GM12891 (cell line): ENCODE measurements around the gene GOSR2.

ENCODE experiments used
- DNase-seq: peaks from one replicate; pipeline ENCODE4 v3.0.0; 2011; ENCODE audit warnings: low spot score; ENCODE audit not compliant: insufficient read length
- FAIRE-seq: peaks from 2 replicates; lab custom pipeline; 2011; peaks lifted over from hg19 to GRCh38; lab: Jason Lieb, UNC
- PAX5 ChIP-seq: IDR thresholded peaks from 2 replicates; pipeline ENCODE4 v1.6.1; 2011; ENCODE audit warnings: low read length, moderate library complexity, mild to moderate bottlenecking; ENCODE audit not compliant: insufficient read depth, severe bottlenecking
- POLR2A ChIP-seq: IDR thresholded peaks from 2 replicates; pipeline ENCODE4 v1.6.1; 2011; ENCODE audit warnings: low read depth, low read length, control low read depth
- POLR2AphosphoS5 ChIP-seq: IDR thresholded peaks from 2 replicates; pipeline ENCODE4 v1.6.1; 2011; ENCODE audit warnings: low read depth, low read length, control low read depth
- POU2F2 ChIP-seq: IDR thresholded peaks from 2 replicates; pipeline ENCODE4 v1.6.1; 2011; ENCODE audit warnings: low read depth, mild to moderate bottlenecking, control low read depth, low read length, moderate library complexity
- SPI1 ChIP-seq: IDR thresholded peaks from 2 replicates; pipeline ENCODE4 v1.6.1; 2011; ENCODE audit warnings: low read depth, low read length, control low read depth
- TAF1 ChIP-seq: IDR thresholded peaks from 2 replicates; pipeline ENCODE4 v1.6.1; 2011; ENCODE audit warnings: low read depth, low read length, control low read depth

Gene GOSR2

DNA sequence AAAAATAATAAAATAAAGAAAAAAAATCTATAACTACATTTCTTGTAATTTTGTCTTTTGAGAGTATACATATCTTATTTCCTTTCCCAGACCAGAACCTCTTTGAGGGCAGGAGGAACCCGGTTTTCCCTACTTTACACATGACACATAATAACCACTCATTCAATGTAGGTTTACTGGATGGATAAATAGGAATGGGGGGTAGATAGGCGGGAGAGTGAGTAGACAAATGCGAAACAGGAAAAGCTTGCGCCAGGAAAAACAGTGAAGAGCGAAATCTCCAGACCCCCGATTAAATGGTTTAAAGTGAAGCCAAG lies 515 bp upstream of the GOSR2 start:
- DNase-seq (no peak), FAIRE-seq (no peak)
- TF ChIP-seq PAX5 = no peak
- TF ChIP-seq POLR2AphosphoS5 = no peak
- no peak for TF ChIP-seq SPI1
- no peak for TF ChIP-seq POU2F2
- TF ChIP-seq POLR2A = no peak
- TF ChIP-seq TAF1 = no peak

DNA sequence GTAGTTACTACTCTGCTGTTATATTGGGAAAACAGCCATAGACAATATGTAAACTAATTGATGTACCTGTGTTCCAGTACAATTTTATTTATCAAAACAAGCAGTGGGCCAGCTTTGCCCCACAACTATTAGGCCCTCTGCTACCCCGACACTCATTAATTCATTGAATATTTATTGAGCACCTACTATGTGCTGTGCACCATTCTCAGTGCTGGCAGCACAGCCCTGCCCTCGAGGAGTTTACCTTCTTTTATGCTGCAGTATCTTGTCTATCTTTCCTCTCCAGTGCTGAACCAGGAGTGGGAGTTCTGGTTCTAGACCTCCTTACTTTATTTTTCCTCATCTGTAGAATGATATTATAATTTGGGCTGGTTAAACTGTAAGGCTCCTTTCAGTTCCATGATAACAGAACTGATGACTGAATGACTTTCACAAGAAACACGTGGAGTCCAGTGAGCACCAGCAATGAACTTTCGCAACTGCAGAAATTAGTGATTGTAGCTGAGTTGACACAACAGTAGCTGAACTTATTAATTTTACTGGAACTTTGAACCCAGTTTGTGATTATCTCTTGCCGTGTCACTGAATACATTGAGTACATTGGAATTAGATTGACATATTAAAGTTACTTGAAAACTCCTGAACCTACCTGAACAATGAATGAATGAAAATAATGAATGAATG lies 2.4 kb downstream of the GOSR2 start:
- FAIRE-seq (no peak), DNase-seq (no peak)
- no peak for TF ChIP-seq POLR2A

DNA sequence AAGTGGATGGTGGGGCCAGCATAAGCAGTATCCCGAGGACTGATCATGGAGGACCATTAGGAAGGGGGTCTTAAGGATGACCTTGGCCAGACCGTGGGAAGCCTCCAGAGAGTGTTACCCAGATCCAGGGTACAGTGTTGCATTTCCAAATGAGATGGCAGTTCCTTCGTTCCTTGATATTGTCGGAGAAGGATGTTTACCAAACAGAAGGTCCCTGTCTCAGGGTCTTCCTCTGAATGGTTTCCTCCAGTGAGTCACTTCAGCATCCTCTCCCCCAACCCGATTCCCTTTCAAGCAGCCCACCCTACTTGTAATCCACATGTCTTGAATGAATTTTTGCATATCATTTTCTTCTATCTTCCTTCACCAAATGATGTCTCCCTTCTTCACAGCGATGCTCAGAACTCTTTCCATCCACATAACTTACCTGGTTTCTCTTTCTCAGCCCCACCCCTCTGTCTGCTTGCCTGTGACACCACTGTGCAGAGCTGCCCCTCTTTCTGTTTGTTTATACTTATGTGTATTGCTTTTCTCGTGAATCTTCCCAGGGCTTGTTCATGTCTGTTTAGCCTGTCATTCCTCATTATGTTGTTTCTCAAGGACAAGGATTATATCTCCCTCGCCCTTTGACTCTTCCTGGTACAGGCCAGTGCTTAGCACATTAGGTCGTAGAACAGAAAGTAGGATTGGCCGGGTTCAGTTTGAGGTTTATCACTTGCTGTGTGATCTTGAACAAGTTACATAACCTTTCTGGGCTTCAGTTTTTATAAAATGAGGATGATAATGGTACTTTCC lies 5.7 kb downstream of the GOSR2 start:
- FAIRE-seq (no peak), DNase-seq (no peak)
- TF ChIP-seq PAX5 (no peak), SPI1 (no peak), TAF1 (no peak), POLR2A (no peak), POLR2AphosphoS5 (no peak), POU2F2 (no peak)

DNA sequence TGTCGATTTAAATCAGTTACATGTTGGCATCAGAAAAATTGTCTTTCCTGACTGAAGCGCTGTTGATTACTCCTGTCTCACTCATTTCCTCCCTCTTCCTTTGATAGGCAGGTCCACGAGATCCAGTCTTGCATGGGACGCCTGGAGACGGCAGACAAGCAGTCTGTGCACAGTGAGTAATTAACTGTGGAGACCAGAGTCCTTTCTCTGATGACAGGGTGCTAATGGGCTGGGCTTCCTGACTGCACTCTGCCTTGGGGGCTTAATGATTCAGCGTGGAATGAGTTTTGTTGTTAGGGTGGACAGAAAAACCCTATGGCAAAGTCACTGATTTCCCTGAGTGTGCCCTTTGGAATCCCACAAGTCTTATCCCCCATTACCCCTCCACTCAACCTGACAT lies 6.5 kb downstream of the GOSR2 start:
- no peak for TF ChIP-seq TAF1
- no peak for TF ChIP-seq POU2F2
- no peak for TF ChIP-seq POLR2AphosphoS5
- no peak for TF ChIP-seq SPI1
- TF ChIP-seq PAX5 = no peak
- TF ChIP-seq POLR2A = no peak
- DNase-seq (no peak), FAIRE-seq (no peak)

DNA sequence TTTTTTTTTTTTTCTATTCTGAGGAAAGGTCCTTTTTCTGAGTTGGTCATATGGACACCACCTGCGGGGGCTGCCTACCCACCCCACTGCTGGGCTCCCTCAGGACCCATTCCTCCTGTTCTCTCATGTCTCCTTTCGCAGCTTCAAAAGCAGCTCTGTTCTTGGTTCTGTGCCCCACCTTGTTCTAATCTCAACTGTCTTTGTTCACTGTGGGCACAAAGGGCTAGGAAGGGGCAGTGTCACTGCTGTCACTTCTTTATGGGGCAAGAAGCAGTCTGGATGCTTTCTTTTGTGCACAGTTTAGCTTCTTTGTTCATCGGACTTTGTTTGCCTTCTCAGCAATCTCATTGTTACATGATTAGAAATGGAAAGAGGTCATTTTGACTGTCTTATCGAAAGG lies 7.1 kb downstream of the GOSR2 start:
- TF ChIP-seq POLR2AphosphoS5 (no peak), POU2F2 (no peak), SPI1 (no peak), TAF1 (no peak)
- DNase-seq (no peak), FAIRE-seq (no peak)

DNA sequence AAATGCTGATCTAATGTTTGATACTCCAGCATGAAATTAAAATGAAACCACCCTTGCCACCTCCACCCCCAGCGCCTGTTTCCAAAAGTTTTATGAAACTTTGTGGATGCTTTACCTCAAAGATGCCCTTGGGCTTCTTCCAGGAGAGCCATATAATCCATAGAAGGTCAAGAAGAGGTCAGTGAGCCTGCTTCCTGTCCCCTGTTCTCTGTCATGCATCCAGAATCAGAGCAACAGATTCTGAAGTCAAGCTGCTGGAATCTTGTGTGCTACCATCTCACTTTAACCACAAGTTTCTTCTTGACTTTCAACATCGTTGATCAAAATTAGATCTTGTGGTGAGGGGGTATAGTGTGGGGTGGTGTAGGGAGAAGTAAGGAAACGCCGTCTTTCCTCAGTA lies 8.6 kb downstream of the GOSR2 start:
- no peak for TF ChIP-seq POU2F2
- FAIRE-seq = no peak
- DNase-seq = no peak

DNA sequence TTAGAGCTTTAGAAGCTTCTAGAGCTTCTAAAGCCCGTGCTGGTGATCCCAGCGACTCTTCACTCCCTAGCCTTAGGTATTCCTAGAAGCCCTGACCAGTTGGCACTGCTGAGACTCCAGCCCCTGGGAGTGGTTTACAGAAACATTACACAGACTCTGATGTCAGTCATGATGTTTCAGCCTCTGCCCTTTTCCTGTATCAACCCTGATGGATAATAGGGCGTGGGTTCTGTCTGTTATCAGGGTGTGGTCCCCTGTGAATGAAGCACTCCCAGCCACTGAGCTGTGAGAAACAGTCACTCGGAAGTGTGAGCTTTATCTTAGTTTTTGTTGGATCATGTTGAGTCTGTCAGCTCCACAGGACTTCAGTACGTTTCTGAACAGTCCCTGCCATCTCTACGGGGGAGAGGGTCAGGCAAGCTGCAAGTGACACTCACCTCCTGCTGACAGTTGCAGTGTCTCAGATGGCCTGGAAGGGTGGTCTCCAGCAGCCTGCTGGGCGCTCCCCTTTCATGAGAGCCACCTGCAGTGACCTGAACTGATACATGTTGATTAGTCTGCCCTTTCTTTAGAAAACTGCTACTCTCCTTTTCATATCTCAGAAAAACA lies 12.8 kb downstream of the GOSR2 start:
- no peak for DNase-seq
- no peak for FAIRE-seq
- no peak for TF ChIP-seq POU2F2
- no peak for TF ChIP-seq PAX5
- no peak for TF ChIP-seq SPI1
- no peak for TF ChIP-seq POLR2A
- no peak for TF ChIP-seq TAF1
- TF ChIP-seq POLR2AphosphoS5 = no peak

DNA sequence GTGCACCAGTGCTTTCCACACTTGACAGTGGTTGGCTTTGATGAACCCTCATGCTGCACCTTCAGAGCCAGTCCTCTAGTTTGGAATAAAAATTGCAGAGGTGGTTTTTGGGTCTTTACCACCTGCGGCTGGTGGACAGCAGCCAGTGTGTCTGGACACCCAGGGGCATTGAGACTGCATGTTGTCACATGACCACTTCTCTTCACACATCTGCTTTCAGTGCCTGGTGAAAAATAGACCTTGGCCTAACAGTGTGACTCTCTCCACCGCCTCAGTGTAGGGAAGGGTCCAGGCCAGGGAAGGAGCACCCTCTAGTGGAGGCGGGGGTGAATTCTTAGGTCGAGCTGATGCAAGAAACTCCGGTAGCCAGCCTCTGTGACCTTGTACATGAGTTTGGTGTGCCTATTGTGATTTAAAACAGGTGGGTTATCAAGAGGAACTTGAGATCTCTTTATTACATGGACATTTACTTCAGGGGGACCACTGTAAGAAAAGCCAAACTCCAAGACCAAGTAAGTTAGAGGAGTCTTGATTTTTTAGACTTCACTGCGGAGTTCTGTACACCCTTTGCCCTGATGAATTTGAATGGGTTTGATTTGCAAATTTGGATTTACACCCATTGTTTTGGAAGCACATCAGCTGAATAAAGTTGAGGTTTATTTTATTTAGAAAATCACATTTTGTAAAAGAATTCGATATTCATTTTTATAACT lies 17.9 kb downstream of the GOSR2 start:
- FAIRE-seq = peak; percentile 85
- TF ChIP-seq PAX5 (no peak), POU2F2 (no peak), POLR2A (no peak), TAF1 (no peak), POLR2AphosphoS5 (no peak), SPI1 (no peak)
- DNase-seq = peak; percentile 64

DNA sequence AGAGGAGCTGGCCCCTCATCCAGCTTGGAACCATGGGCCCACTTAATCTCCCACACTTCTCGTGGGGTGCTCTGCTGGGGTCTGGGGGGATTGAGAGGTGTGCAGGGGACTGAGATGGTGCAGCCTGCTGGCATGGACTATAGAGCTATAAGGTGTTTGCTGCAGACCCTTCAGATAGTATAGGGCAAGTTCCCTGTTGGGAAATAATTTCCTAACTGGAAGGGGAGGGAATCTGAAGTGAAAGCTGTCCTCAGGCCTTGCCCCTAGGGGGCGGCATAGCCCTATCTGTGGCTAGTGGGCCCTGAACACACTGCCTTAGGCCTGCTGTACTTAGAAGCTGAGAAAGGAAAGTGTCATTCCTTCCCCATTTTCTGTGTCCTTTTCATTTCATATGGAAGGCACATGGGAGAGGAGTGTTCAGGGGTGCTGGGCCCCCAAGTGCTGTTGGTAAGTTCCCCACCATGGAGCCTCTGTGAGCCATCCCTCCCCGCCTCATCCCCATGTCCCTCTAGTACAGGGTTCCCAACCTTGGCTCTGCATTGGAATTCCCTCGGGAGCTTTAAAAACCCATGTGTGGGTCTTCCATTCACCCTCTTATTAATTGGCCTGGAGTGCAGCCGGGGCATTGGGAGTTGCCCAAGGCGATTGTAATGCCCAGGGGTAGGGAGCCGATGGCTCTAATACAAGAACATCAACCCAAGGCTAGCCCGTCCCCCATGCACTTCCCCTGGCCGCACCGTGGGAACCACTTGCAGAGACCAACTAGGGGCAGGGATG lies 19.7 kb downstream of the GOSR2 start:
- peak; percentile 82 for FAIRE-seq
- TF ChIP-seq POLR2AphosphoS5 = no peak
- TF ChIP-seq SPI1 = no peak
- no peak for TF ChIP-seq TAF1
- no peak for TF ChIP-seq PAX5
- no peak for TF ChIP-seq POLR2A
- TF ChIP-seq POU2F2 = no peak

More for the DNA sequence above, 19.7 kb downstream of the GOSR2 start:
- peak; percentile 62 for DNase-seq
